ENCODE data around the gene B3GNT7.

DNA sequence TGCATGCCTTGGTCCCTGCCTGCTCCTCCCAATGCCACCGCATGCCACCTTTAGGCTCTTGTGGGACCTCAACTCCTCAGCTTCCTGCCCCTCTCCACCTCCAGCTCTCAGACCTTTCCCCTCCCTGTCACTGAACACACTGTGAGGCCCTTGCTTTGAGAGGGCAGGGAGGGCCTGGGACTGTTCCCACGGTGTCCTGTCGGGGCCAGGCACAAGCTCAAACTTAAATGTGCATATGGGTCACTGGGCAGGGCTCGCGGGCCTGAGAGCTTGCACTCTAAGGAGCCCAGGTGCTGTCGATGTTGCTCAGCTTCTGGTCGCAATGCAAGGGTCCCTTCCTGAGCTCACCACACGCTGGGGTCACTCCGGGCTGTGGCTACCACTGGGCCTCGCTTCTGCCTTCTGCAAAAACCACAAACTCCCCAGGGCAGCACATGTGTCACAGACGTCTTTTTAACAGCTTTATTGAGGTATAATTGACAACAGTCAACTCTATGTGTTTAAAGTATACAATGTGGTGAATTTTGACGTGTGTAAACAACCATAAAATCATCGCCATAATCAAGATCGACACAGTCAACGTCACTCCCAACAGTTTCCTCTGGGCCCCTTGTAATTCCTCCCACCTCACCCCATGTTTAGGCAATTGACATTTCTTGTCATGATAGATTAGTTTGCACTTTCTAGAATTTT lies 11.9 kb upstream of the B3GNT7 start:
- TF ChIP-seq ZNF138 (tag by site-specific recombination; IDR thresholded peaks at IDR 0.05; ENCODE audit: borderline replicate concordance) (no peak), OVOL3 (tag by site-specific recombination; IDR thresholded peaks at IDR 0.05) (no peak), ZNF292 (tag by site-specific recombination; IDR thresholded peaks at IDR 0.05; ENCODE audit: borderline replicate concordance, low read depth) (no peak), ZNF792 (tag by site-specific recombination; IDR thresholded peaks at IDR 0.05) (no peak), ZNF311 (tag by site-specific recombination; IDR thresholded peaks at IDR 0.05; ENCODE audit: borderline replicate concordance) (no peak), ZNF747 (tag by site-specific recombination; IDR thresholded peaks at IDR 0.05) (no peak), ZNF274 (IDR thresholded peaks at IDR 0.05; ENCODE audit: low read length) (no peak), ZNF274 (tag by site-specific recombination; IDR thresholded peaks at IDR 0.05; ENCODE audit: borderline replicate concordance) (no peak)
- TF ChIP-seq, protein P1, sequence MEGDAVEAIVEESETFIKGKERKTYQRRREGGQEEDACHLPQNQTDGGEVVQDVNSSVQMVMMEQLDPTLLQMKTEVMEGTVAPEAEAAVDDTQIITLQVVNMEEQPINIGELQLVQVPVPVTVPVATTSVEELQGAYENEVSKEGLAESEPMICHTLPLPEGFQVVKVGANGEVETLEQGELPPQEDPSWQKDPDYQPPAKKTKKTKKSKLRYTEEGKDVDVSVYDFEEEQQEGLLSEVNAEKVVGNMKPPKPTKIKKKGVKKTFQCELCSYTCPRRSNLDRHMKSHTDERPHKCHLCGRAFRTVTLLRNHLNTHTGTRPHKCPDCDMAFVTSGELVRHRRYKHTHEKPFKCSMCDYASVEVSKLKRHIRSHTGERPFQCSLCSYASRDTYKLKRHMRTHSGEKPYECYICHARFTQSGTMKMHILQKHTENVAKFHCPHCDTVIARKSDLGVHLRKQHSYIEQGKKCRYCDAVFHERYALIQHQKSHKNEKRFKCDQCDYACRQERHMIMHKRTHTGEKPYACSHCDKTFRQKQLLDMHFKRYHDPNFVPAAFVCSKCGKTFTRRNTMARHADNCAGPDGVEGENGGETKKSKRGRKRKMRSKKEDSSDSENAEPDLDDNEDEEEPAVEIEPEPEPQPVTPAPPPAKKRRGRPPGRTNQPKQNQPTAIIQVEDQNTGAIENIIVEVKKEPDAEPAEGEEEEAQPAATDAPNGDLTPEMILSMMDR (tag by site-specific recombination; IDR thresholded peaks at IDR 0.05): no peak
- TF ChIP-seq, protein P2, sequence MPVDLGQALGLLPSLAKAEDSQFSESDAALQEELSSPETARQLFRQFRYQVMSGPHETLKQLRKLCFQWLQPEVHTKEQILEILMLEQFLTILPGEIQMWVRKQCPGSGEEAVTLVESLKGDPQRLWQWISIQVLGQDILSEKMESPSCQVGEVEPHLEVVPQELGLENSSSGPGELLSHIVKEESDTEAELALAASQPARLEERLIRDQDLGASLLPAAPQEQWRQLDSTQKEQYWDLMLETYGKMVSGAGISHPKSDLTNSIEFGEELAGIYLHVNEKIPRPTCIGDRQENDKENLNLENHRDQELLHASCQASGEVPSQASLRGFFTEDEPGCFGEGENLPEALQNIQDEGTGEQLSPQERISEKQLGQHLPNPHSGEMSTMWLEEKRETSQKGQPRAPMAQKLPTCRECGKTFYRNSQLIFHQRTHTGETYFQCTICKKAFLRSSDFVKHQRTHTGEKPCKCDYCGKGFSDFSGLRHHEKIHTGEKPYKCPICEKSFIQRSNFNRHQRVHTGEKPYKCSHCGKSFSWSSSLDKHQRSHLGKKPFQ (tag by site-specific recombination; IDR thresholded peaks at IDR 0.05): no peak
- TF ChIP-seq, protein P3, sequence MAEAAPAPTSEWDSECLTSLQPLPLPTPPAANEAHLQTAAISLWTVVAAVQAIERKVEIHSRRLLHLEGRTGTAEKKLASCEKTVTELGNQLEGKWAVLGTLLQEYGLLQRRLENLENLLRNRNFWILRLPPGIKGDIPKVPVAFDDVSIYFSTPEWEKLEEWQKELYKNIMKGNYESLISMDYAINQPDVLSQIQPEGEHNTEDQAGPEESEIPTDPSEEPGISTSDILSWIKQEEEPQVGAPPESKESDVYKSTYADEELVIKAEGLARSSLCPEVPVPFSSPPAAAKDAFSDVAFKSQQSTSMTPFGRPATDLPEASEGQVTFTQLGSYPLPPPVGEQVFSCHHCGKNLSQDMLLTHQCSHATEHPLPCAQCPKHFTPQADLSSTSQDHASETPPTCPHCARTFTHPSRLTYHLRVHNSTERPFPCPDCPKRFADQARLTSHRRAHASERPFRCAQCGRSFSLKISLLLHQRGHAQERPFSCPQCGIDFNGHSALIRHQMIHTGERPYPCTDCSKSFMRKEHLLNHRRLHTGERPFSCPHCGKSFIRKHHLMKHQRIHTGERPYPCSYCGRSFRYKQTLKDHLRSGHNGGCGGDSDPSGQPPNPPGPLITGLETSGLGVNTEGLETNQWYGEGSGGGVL (tag by site-specific recombination; IDR thresholded peaks at IDR 0.05): no peak
- TF ChIP-seq, protein P4, sequence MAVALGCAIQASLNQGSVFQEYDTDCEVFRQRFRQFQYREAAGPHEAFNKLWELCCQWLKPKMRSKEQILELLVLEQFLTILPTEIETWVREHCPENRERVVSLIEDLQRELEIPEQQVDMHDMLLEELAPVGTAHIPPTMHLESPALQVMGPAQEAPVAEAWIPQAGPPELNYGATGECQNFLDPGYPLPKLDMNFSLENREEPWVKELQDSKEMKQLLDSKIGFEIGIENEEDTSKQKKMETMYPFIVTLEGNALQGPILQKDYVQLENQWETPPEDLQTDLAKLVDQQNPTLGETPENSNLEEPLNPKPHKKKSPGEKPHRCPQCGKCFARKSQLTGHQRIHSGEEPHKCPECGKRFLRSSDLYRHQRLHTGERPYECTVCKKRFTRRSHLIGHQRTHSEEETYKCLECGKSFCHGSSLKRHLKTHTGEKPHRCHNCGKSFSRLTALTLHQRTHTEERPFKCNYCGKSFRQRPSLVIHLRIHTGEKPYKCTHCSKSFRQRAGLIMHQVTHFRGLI (tag by site-specific recombination; IDR thresholded peaks at IDR 0.05): no peak
- TF ChIP-seq, protein P5, sequence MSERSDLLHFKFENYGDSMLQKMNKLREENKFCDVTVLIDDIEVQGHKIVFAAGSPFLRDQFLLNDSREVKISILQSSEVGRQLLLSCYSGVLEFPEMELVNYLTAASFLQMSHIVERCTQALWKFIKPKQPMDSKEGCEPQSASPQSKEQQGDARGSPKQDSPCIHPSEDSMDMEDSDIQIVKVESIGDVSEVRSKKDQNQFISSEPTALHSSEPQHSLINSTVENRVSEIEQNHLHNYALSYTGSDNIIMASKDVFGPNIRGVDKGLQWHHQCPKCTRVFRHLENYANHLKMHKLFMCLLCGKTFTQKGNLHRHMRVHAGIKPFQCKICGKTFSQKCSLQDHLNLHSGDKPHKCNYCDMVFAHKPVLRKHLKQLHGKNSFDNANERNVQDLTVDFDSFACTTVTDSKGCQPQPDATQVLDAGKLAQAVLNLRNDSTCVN (tag by site-specific recombination; optimal IDR thresholded peaks at IDR 0.05): no peak

Measured in HEK293 (cell line).